Measurements from ENCODE around the gene CCR1.

CCR1 gene

GRCh38 chr3:46208167-46208704 is at the start of gene CCR1:
Gene CCR1, minus strand, starts transcription at chr3:46208313. Its CDS starts 4,000 bp downstream, at chr3:46204313.
- no peak for DNase-seq

GRCh38 chr3:46252980-46253379 is 44.9 kb upstream of the CCR1 start:
- no peak for DNase-seq

GRCh38 chr3:46245146-46245545 is 37.0 kb upstream of the CCR1 start:
- DNase-seq = no peak

- DNase-seq = no peak
These were observed 35.4 kb upstream of the CCR1 start for GRCh38 chr3:46243560-46243959.

GRCh38 chr3:46242120-46242519 is 34.0 kb upstream of the CCR1 start, which contains the start of gene CCR3:
Gene CCR3, plus strand, starts transcription at chr3:46242460. Its CDS starts 22,699 bp downstream, at chr3:46265159.
- no peak for DNase-seq

- no peak for DNase-seq
These were observed 31.8 kb upstream of the CCR1 start for GRCh38 chr3:46239952-46240351.

- DNase-seq = no peak
These were observed 31.3 kb upstream of the CCR1 start for GRCh38 chr3:46239301-46239938.

GRCh38 chr3:46238386-46238785 is 30.3 kb upstream of the CCR1 start:
- DNase-seq = no peak

- no peak for DNase-seq
These were observed 28.4 kb upstream of the CCR1 start for GRCh38 chr3:46236294-46237054.

GRCh38 chr3:46235425-46235824 is 27.3 kb upstream of the CCR1 start:
- no peak for DNase-seq

GRCh38 chr3:46233194-46233593 is 25.1 kb upstream of the CCR1 start:
- DNase-seq = no peak

GRCh38 chr3:46231323-46231722 is 23.2 kb upstream of the CCR1 start:
- no peak for DNase-seq

- no peak for DNase-seq
These were observed 20.4 kb upstream of the CCR1 start for GRCh38 chr3:46228260-46229242.

GRCh38 chr3:46222435-46223161 is 14.5 kb upstream of the CCR1 start:
- no peak for DNase-seq

- DNase-seq = no peak
These were observed 13.8 kb upstream of the CCR1 start for GRCh38 chr3:46221938-46222337.

- no peak for DNase-seq
These were observed 13.3 kb upstream of the CCR1 start for GRCh38 chr3:46221391-46221790.

GRCh38 chr3:46218196-46218709 is 10.1 kb upstream of the CCR1 start:
- DNase-seq = no peak

- DNase-seq = no peak
These were observed 7.8 kb upstream of the CCR1 start for GRCh38 chr3:46215810-46216414.

GRCh38 chr3:46214751-46215352 is 6.7 kb upstream of the CCR1 start:
- no peak for DNase-seq

GRCh38 chr3:46213201-46213600 is 5.1 kb upstream of the CCR1 start:
- no peak for DNase-seq

- DNase-seq = no peak
These were observed 4.0 kb upstream of the CCR1 start for GRCh38 chr3:46212101-46212500.

Measured in NCI-H146 (cell line).